Vagina (tissue), 2 donors: ENCODE results near the gene RYK.

Experiments used
- CTCF ChIP-seq, 3 experiments: fragments of 450-650 bp in 2 of 3; fragments of 200-600 bp in 1 of 3; sonication (generic) in 1 of 3; IDR thresholded peaks; one replicate each; pipeline ENCODE4 v1.5.1; 2017 to 2019; ENCODE audit warnings: antibody characterized with exemption in 3 of 3, mild to moderate bottlenecking in 2 of 3, moderate library complexity in 2 of 3
- POLR2A ChIP-seq, 2 donors: fragments of 450-650 bp; IDR thresholded peaks; one replicate each; pipeline ENCODE4 v1.6.1; 2017; ENCODE audit warnings: antibody characterized with exemption in 2 of 2, mild to moderate bottlenecking in 2 of 2, moderate library complexity in 2 of 2

- no peak for TF ChIP-seq POLR2A (IDR thresholded peaks at IDR 0.05)
- TF ChIP-seq CTCF (IDR thresholded peaks at IDR 0.05): no peak
Observed at GRCh38 chr3:134216851-134217250, 33.8 kb downstream of the RYK start.
